SU-DHL-6 (cell line): ENCODE measurements around the gene RNF128.

Source experiments
- H2AFZ ChIP-seq: fragments of 200-600 bp; sonication (generic); 2 replicates; pipeline ENCODE4 v1.6.1; 2014; ENCODE audit warnings: low read depth, mild to moderate bottlenecking, moderate library complexity, mixed read lengths, antibody characterized with exemption, low read length; ENCODE audit not compliant: severe bottlenecking
- H3F3A ChIP-seq: fragments of 200-600 bp; shearing (Covaris generic); 2 replicates; pipeline ENCODE4 v1.6.0; 2016; ENCODE audit warnings: antibody characterized with exemption, mild to moderate bottlenecking; ENCODE audit not compliant: insufficient read depth
- H3K27ac ChIP-seq: fragments of 200-600 bp; sonication (generic); 2 replicates; pipeline ENCODE4 v1.5.1; 2016; ENCODE audit warnings: low read depth, mild to moderate bottlenecking, low read length, moderate library complexity, mixed read lengths
- H3K27me3 ChIP-seq: fragments of 200-600 bp; sonication (generic), shearing (Covaris generic); 2 replicates; pipeline ENCODE4 v1.6.0; 2014; ENCODE audit warnings: mild to moderate bottlenecking, low read length
- H3K36me3 ChIP-seq: fragments of 200-600 bp; sonication (generic); 2 replicates; pipeline ENCODE4 v1.6.1; 2014; ENCODE audit warnings: mild to moderate bottlenecking, low read length, mixed read lengths
- H3K4me2 ChIP-seq: fragments of 300-600, 200-600 bp; shearing (Covaris generic), sonication (generic); 2 replicates; pipeline ENCODE4 v1.6.0; 2014; ENCODE audit warnings: low read length, low read depth, mild to moderate bottlenecking; ENCODE audit not compliant: poor library complexity, severe bottlenecking
- H3K4me3 ChIP-seq: fragments of 200-600 bp; sonication (generic); 2 replicates; pipeline ENCODE4 v1.5.1; 2014; ENCODE audit warnings: antibody characterized with exemption, low read length, mild to moderate bottlenecking, mixed read lengths; ENCODE audit not compliant: insufficient read depth, poor library complexity, severe bottlenecking
- H3K79me2 ChIP-seq: fragments of 200-600 bp; sonication (generic); 2 replicates; pipeline ENCODE4 v1.6.1; 2014; ENCODE audit warnings: mild to moderate bottlenecking, low read length, moderate library complexity; ENCODE audit not compliant: insufficient read depth
- H3K9ac ChIP-seq: fragments of 200-600 bp; sonication (generic); 2 replicates; pipeline ENCODE4 v1.7.0; 2014; ENCODE audit warnings: mild to moderate bottlenecking, low read length
- H3K9me2 ChIP-seq: fragments of 200-600 bp; sonication (generic); replicated peaks from 2 replicates; pipeline ENCODE4 v1.6.1; 2014; ENCODE audit warnings: low read length; ENCODE audit not compliant: insufficient read depth
- H3K9me3 ChIP-seq: fragments of 200-600 bp; sonication (generic); 2 replicates; pipeline ENCODE4 v1.6.1; 2014; ENCODE audit warnings: low read length, mixed read lengths; ENCODE audit not compliant: insufficient read depth
- H4K20me1 ChIP-seq: fragments of 200-600 bp; sonication (generic); 2 replicates; pipeline ENCODE4 v1.6.1; 2014; ENCODE audit warnings: low read depth, mild to moderate bottlenecking, antibody characterized with exemption, low read length, moderate library complexity, mixed read lengths
- EZH2phosphoT487 ChIP-seq: fragments of 200-600 bp; sonication (generic), shearing (Covaris generic); conservative IDR thresholded peaks from 2 replicates; pipeline ENCODE4 v1.6.1; 2018; ENCODE audit warnings: mild to moderate bottlenecking, antibody characterized with exemption, low read length, moderate library complexity, mixed read lengths
- TF ChIP-seq, protein P1 (sequence below): fragments of 200-600 bp; sonication (generic); IDR thresholded peaks from one replicate; pipeline ENCODE4 v1.5.1; 2017; ENCODE audit warnings: antibody characterized with exemption, mild to moderate bottlenecking, low read length, moderate library complexity; ENCODE audit not compliant: insufficient read depth, poor library complexity, severe bottlenecking

The RNF128 gene

DNA sequence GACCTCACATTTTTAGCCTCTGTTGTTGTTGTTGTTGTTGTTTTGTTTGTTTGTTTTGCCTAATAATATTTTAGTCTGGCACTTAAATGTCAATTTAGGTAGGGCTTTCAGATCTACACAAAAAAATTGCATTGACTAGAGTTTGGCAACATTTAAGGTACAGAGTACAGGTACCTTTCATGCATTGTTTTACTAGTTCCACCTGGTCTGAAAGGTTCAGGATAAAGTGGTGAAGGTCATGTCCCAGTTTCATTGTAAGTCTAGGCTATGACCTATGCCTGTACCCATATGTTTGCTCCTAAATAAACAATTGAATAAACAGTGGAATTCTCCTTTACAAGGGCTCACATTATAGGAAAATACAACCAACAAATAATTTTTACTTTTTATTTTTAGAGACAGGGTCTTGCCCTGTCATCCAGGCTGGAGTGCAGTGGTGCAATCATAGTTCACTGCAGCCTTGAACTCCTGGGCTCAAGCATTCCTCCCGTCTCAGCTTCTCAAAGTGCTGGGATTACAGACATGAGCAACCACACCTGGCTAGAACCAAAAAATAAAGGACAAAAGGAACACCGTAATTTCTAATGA is 13.8 kb downstream of the RNF128 start:
- H3K27ac ChIP-seq, result no peak overlapping the region
- no peak overlapping the region for H3K9ac ChIP-seq
- H3F3A ChIP-seq, result no peaks in the 10 kb centered on the region
- H3K9me2 ChIP-seq, result no peaks in the 10 kb centered on the region
- no peak for TF ChIP-seq EZH2phosphoT487
- no peak overlapping the region for H3K4me2 ChIP-seq
- no peak overlapping the region for H2AFZ ChIP-seq
- H3K79me2 ChIP-seq, result no peaks in the 10 kb centered on the region
- no peaks in the 10 kb centered on the region for H3K36me3 ChIP-seq
- H3K4me3 ChIP-seq, result no peak overlapping the region
- no peaks in the 10 kb centered on the region for H3K27me3 ChIP-seq
- H3K9me3 ChIP-seq, result no peaks in the 10 kb centered on the region
- no peaks in the 10 kb centered on the region for H4K20me1 ChIP-seq

DNA sequence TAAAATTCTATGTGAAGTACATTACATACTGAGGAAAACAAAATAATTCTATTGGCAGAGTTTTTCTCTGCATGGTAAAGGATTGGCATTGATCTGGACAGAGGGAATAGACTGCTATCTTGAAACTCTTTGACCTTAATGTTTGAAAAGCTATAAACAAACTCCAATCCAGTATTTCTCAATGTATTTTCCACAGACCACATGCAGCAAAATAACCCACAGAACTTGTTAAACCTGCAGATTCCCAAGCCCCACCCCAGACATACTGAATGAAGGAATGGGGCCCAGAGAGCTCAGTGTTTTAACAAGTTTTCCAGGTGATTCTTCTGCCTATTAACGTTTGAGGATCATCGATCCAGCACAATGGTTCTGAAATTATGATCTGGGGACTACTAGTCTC is 15.7 kb downstream of the RNF128 start:
- no peaks in the 10 kb centered on the region for H3K79me2 ChIP-seq
- H3K27ac ChIP-seq, result no peak overlapping the region
- H3K36me3 ChIP-seq, result no peaks in the 10 kb centered on the region
- no peaks in the 10 kb centered on the region for H4K20me1 ChIP-seq
- no peaks in the 10 kb centered on the region for H3K9me2 ChIP-seq
- H3F3A ChIP-seq, result no peaks in the 10 kb centered on the region
- no peak overlapping the region for H2AFZ ChIP-seq
- no peak overlapping the region for H3K4me3 ChIP-seq
- no peak overlapping the region for H3K9ac ChIP-seq
- no peak for TF ChIP-seq EZH2phosphoT487
- TF ChIP-seq, protein P1, sequence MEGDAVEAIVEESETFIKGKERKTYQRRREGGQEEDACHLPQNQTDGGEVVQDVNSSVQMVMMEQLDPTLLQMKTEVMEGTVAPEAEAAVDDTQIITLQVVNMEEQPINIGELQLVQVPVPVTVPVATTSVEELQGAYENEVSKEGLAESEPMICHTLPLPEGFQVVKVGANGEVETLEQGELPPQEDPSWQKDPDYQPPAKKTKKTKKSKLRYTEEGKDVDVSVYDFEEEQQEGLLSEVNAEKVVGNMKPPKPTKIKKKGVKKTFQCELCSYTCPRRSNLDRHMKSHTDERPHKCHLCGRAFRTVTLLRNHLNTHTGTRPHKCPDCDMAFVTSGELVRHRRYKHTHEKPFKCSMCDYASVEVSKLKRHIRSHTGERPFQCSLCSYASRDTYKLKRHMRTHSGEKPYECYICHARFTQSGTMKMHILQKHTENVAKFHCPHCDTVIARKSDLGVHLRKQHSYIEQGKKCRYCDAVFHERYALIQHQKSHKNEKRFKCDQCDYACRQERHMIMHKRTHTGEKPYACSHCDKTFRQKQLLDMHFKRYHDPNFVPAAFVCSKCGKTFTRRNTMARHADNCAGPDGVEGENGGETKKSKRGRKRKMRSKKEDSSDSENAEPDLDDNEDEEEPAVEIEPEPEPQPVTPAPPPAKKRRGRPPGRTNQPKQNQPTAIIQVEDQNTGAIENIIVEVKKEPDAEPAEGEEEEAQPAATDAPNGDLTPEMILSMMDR, result no peak
- H3K9me3 ChIP-seq, result no peaks in the 10 kb centered on the region
- H3K27me3 ChIP-seq, result no peaks in the 10 kb centered on the region
- no peak overlapping the region for H3K4me2 ChIP-seq

DNA sequence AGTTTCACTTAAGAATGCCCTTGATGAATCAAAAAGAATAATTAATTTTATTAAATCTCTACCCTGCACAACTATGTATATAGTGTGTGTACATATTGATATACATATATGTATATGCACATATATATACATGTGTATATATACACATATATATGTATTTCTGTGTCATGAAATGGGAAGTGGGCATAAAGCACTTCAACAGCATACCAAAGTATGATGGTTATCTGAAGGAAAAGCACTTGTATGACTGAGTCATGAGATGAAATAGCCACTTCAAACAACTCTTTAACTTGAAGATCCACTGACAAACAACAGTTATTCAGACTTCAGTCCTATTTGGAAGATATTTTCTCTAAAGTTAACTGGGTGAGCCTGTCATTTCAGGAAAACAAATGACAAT is 16.3 kb downstream of the RNF128 start:
- Histone ChIP-seq H4K20me1 (no peaks in the 10 kb centered on the region), H3K36me3 (no peaks in the 10 kb centered on the region), H2AFZ (no peak overlapping the region), H3K9me2 (no peaks in the 10 kb centered on the region), H3K9me3 (no peaks in the 10 kb centered on the region), H3K4me2 (no peak overlapping the region), H3K4me3 (no peak overlapping the region), H3K9ac (no peak overlapping the region), H3K27me3 (no peaks in the 10 kb centered on the region), H3K27ac (no peak overlapping the region), H3K79me2 (no peaks in the 10 kb centered on the region), H3F3A (no peaks in the 10 kb centered on the region)
- TF ChIP-seq EZH2phosphoT487, result no peak
- TF ChIP-seq, protein P1, result no peak

DNA sequence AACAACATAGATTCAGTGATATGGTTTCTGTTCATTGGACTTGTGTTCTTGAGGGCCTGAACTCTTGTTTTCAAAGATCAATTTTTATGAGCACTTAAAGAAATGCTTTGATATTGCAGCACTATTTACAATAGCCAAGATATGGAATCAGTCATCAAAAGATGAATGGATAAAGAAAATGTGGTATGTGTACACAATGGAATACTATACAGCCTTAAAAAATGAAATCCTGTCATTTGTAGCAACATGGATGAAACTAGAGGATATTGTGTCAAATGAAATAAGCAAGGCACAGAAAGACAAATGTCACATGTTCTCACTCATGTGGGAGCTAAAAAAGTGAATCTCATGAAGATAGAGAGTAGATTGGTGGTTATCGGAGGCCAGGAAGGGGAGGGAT is 21.9 kb downstream of the RNF128 start:
- Histone ChIP-seq H3F3A (no peaks in the 10 kb centered on the region), H3K4me3 (no peak overlapping the region), H3K9ac (no peak overlapping the region), H2AFZ (no peak overlapping the region), H3K9me2 (no peaks in the 10 kb centered on the region), H3K36me3 (no peaks in the 10 kb centered on the region), H4K20me1 (no peaks in the 10 kb centered on the region), H3K27me3 (no peaks in the 10 kb centered on the region), H3K79me2 (no peaks in the 10 kb centered on the region), H3K4me2 (no peak overlapping the region), H3K9me3 (no peaks in the 10 kb centered on the region), H3K27ac (no peak overlapping the region)
- TF ChIP-seq, protein P1, result no peak
- no peak for TF ChIP-seq EZH2phosphoT487
